ENCODE results near the gene COPG1. TPM values are rescaled to one million over a fixed set of nuclear protein-coding genes. Genes with fewer than 3 reads are reported as not detected.
A peak's percentile ranks its signal among the peaks of the same experiment; 100 is the strongest.

The COPG1 gene
- total RNA-seq, 6 experiments from 2014 or later, result 316 to 393 (median 342) TPM

DNA sequence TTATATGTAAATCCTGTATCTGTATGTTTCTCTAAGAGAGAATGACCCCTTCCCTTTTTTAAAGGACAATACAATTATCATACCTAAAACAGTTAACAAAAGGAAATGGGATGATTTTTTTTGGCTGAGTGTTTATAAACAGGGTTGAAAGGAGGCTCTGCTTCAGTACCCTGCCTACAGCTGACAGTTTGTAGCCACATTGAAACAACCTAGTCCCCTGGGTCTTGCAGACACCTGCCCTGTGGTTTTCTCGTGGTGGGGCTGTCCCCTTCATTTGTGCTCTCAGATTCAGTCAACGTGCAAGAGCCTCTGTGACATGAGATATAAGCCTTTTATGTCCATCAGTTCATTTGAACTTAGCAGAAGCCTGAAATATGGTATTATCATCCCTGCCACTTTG lies 27.0 kb downstream of the COPG1 start:
- DNase-seq, result no peak
- Mint-ChIP-seq H3K4me1 (ENCODE audit: low read depth) (peaks cover 31% of the 10 kb centered on the region), H3K27ac (no peak overlapping the region), H3K27me3 (ENCODE audit: insufficient read depth) (peaks cover 2% of the 10 kb centered on the region; the same call in 1 of the 2 replicates), H3K9me3 (no peaks in the 10 kb centered on the region), H3K4me3 (no peak overlapping the region), H3K36me3 (ENCODE audit: low read depth) (peaks cover 50% of the 10 kb centered on the region)
- TF ChIP-seq, protein P1, sequence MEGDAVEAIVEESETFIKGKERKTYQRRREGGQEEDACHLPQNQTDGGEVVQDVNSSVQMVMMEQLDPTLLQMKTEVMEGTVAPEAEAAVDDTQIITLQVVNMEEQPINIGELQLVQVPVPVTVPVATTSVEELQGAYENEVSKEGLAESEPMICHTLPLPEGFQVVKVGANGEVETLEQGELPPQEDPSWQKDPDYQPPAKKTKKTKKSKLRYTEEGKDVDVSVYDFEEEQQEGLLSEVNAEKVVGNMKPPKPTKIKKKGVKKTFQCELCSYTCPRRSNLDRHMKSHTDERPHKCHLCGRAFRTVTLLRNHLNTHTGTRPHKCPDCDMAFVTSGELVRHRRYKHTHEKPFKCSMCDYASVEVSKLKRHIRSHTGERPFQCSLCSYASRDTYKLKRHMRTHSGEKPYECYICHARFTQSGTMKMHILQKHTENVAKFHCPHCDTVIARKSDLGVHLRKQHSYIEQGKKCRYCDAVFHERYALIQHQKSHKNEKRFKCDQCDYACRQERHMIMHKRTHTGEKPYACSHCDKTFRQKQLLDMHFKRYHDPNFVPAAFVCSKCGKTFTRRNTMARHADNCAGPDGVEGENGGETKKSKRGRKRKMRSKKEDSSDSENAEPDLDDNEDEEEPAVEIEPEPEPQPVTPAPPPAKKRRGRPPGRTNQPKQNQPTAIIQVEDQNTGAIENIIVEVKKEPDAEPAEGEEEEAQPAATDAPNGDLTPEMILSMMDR (IDR thresholded peaks at IDR 0.05), result no peak

DNA sequence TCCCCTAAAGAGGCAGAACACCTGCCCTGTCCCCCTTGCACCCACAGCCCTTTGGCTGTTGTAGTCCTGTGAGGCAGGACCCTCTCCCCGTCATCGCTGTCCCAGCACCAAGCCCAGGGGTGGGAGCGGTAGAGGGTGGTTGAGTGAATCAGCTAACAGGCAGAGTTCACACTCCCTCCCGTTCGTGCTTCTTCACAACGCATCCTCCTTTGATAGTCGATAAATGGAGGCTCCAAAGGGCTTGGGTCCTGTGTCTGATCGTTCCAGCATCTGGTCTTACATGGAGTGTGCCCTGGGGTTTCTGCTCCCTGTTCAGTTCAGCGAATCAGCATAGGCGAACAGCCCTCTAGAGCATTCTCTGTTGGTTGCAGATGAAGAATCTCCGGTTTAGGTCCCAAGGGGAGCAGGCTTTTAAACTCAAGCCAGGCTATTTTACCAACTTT lies 28.4 kb downstream of the COPG1 start:
- H3K4me1 Mint-ChIP-seq (ENCODE audit: low read depth), result peaks cover 44% of the 10 kb centered on the region
- TF ChIP-seq, protein P1 (IDR thresholded peaks at IDR 0.05), result no peak
- peak overlapping the region; percentile 89 for H3K27ac Mint-ChIP-seq
- peaks cover 2% of the 10 kb centered on the region; the same call in 1 of the 2 replicates for H3K27me3 Mint-ChIP-seq (ENCODE audit: insufficient read depth)
- DNase-seq, result no peak
- H3K36me3 Mint-ChIP-seq (ENCODE audit: low read depth), result peaks cover 41% of the 10 kb centered on the region
- H3K9me3 Mint-ChIP-seq, result no peaks in the 10 kb centered on the region
- H3K4me3 Mint-ChIP-seq, result peak overlapping the region; percentile 86

DNA sequence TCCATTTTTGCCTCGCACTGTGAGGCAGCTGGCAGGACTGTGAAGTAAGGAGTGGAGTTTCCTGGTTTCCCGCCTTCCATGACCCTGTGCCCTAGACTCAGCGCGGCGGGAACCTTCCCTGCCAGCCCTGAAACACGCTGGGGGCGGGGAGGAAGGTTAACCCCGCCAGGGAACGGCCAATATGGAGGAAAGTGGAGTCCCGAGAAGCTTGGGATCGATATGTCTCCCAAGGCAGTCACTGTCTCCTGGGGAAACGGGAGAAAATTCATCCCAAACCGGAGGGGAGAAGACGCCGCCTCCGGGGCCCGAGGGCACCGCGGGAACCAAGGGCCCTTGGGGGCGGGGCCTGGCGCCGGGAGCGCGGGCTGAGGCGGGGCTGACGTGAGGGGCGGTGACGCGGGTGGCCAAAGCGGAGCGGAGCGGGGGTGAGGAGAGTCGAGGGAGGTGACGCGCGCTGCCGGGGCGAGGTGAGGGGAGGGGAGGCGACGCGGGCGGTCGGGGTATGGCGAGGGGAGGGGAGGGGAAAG lies 29.1 kb downstream of the COPG1 start, which contains the start of gene HMCES:
TSS of gene HMCES (plus strand) at position 432 of the 527 bp plus-strand sequence. CDS start 863 bp downstream, outside the sequence.
- TF ChIP-seq, protein P1 (IDR thresholded peaks at IDR 0.05), result no peak
- peaks cover 37% of the 10 kb centered on the region for H3K36me3 Mint-ChIP-seq (ENCODE audit: low read depth)

GRCh38 chr3:129278966-129279906 lies 29.8 kb downstream of the COPG1 start:
- H3K27ac Mint-ChIP-seq, result peak overlapping the region; percentile 90
- peaks cover 29% of the 10 kb centered on the region for H3K36me3 Mint-ChIP-seq (ENCODE audit: low read depth)
- TF ChIP-seq, protein P1 (IDR thresholded peaks at IDR 0.05), result no peak
- peak overlapping the region; percentile 97 for H3K4me3 Mint-ChIP-seq
- peaks cover 2% of the 10 kb centered on the region; the same call in 1 of the 2 replicates for H3K27me3 Mint-ChIP-seq (ENCODE audit: insufficient read depth)
- DNase-seq, result peak; percentile 50
- peaks cover 47% of the 10 kb centered on the region for H3K4me1 Mint-ChIP-seq (ENCODE audit: low read depth)
- no peaks in the 10 kb centered on the region for H3K9me3 Mint-ChIP-seq

More for the DNA sequence above, 29.1 kb downstream of the COPG1 start, which contains the start of gene HMCES:
- Mint-ChIP-seq H3K4me3 (peak within 1 kb of the TSS; percentile 97), H3K27me3 (ENCODE audit: insufficient read depth) (peaks cover 2% of the 10 kb centered on the region; the same call in 1 of the 2 replicates), H3K9me3 (no peaks in the 10 kb centered on the region), H3K4me1 (ENCODE audit: low read depth) (peaks cover 47% of the 10 kb centered on the region), H3K27ac (peak within 1 kb of the TSS; percentile 90)
- DNase-seq, result peak; percentile 73

GRCh38 chr3:129280183-129280582 lies 30.8 kb downstream of the COPG1 start:
- H3K9me3 Mint-ChIP-seq, result no peaks in the 10 kb centered on the region
- no peak for DNase-seq
- TF ChIP-seq, protein P1 (IDR thresholded peaks at IDR 0.05), result no peak
- H3K36me3 Mint-ChIP-seq (ENCODE audit: low read depth), result peaks cover 25% of the 10 kb centered on the region
- H3K4me1 Mint-ChIP-seq (ENCODE audit: low read depth), result peaks cover 47% of the 10 kb centered on the region
- peaks cover 2% of the 10 kb centered on the region; the same call in 1 of the 2 replicates for H3K27me3 Mint-ChIP-seq (ENCODE audit: insufficient read depth)
- H3K4me3 Mint-ChIP-seq, result peak overlapping the region; percentile 97
- no peak overlapping the region for H3K27ac Mint-ChIP-seq
